GM10266 (cell line): Measurements from ENCODE around the gene CHCHD3.

ENCODE experiments used
- DNase-seq: peaks from one replicate; pipeline ENCODE4 v3.0.0; 2012; ENCODE audit errors: extremely low spot score
- CTCF ChIP-seq: IDR thresholded peaks from 2 replicates; pipeline ENCODE4 v1.5.1; 2012; ENCODE audit warnings: mild to moderate bottlenecking, low read depth; ENCODE audit not compliant: control insufficient read depth, insufficient read depth; ENCODE audit errors: missing control alignments

Gene CHCHD3

GRCh38 chr7:132765861-132766260, 316.0 kb downstream of the CHCHD3 start:
- no peak for DNase-seq
- TF ChIP-seq CTCF: no peak

GRCh38 chr7:132764762-132765161, 317.1 kb downstream of the CHCHD3 start:
- no peak for DNase-seq
- no peak for TF ChIP-seq CTCF

GRCh38 chr7:132760866-132761265, 321.0 kb downstream of the CHCHD3 start:
- no peak for TF ChIP-seq CTCF
- no peak for DNase-seq

GRCh38 chr7:132760244-132760623, 321.7 kb downstream of the CHCHD3 start:
- no peak for TF ChIP-seq CTCF
- no peak for DNase-seq

GRCh38 chr7:132759482-132760243, 322.2 kb downstream of the CHCHD3 start:
- no peak for TF ChIP-seq CTCF

GRCh38 chr7:132758986-132759385, 322.9 kb downstream of the CHCHD3 start:
- no peak for TF ChIP-seq CTCF
- DNase-seq: no peak

More at GRCh38 chr7:132759482-132760243, 322.2 kb downstream of the CHCHD3 start:
- no peak for DNase-seq

GRCh38 chr7:132757783-132758182, 324.1 kb downstream of the CHCHD3 start:
- no peak for TF ChIP-seq CTCF
- DNase-seq: no peak
